H1 (cell line): Measurements from ENCODE around the gene MORN5. TPM values are rescaled to one million over a fixed set of nuclear protein-coding genes. Genes with fewer than 3 reads are reported as not detected.

Source experiments
- ASH2L ChIP-seq: fragments of 200-600, 300-600 bp; sonication (generic); IDR thresholded peaks from one replicate; pipeline ENCODE4 v1.7.1; 2017; ENCODE audit warnings: low read length
- BRCA1 ChIP-seq: IDR thresholded peaks from 2 replicates; pipeline ENCODE4 v1.6.1; 2012; ENCODE audit warnings: low read depth, low read length, improper control_type of control experiment
- CBX5 ChIP-seq: fragments of 300-800, 300-1000 bp; sonication (generic); IDR thresholded peaks from 2 replicates; pipeline ENCODE4 v1.7.1; 2016; ENCODE audit warnings: antibody characterized with exemption, low read length, low read depth
- EGR1 ChIP-seq: IDR thresholded peaks from 2 replicates; pipeline ENCODE4 v1.6.1; 2011; ENCODE audit warnings: low read depth, low read length, borderline replicate concordance
- EP300 ChIP-seq, 2 experiments: IDR thresholded peaks; 1 replicate in 1 of 2; 2 replicates in 1 of 2; pipeline ENCODE4 v1.6.1; 2011 to 2012; ENCODE audit warnings: low read depth in 2 of 2, low read length in 2 of 2, mild to moderate bottlenecking in 2 of 2, borderline replicate concordance in 1 of 2, inconsistent platforms in 1 of 2, moderate library complexity in 1 of 2
- FOSL1 ChIP-seq: IDR thresholded peaks from 2 replicates; pipeline ENCODE4 v1.6.1; 2011; ENCODE audit warnings: mild to moderate bottlenecking, low read depth, low read length, moderate library complexity; ENCODE audit not compliant: insufficient read depth
- GTF2F1 ChIP-seq: IDR thresholded peaks from 2 replicates; pipeline ENCODE4 v1.6.1; 2012; ENCODE audit warnings: low read depth, low read length, improper control_type of control experiment, borderline replicate concordance
- HDAC2 ChIP-seq, 2 experiments: fragments of 300-600 bp in 1 of 2; sonication (generic) in 1 of 2; IDR thresholded peaks; 2 replicates each; pipeline ENCODE4 v1.6.1; 2011 to 2012; ENCODE audit warnings: low read depth in 2 of 2, low read length in 2 of 2, mild to moderate bottlenecking in 2 of 2, moderate library complexity in 2 of 2, borderline replicate concordance in 1 of 2, inconsistent platforms in 1 of 2
- JUND ChIP-seq: IDR thresholded peaks from 2 replicates; pipeline ENCODE4 v1.6.1; 2011; ENCODE audit warnings: mild to moderate bottlenecking, improper control_type of control experiment, low read length
- MAFK ChIP-seq: IDR thresholded peaks from 2 replicates; pipeline ENCODE4 v1.6.1; 2012; ENCODE audit warnings: low read depth, mild to moderate bottlenecking, improper control_type of control experiment, low read length
- NANOG ChIP-seq: IDR thresholded peaks from 2 replicates; pipeline ENCODE4 v1.6.1; 2011; ENCODE audit warnings: low read length, low read depth, mild to moderate bottlenecking, inconsistent platforms; ENCODE audit not compliant: insufficient read depth, poor library complexity, severe bottlenecking
- RFX5 ChIP-seq: IDR thresholded peaks from 2 replicates; pipeline ENCODE4 v1.6.1; 2011; ENCODE audit warnings: low read depth, low read length, improper control_type of control experiment, borderline replicate concordance
- SAP30 ChIP-seq: fragments of 300-600 bp; sonication (generic); IDR thresholded peaks from 2 replicates; pipeline ENCODE4 v1.7.1; 2012; ENCODE audit warnings: low read length, moderate library complexity, mild to moderate bottlenecking, inconsistent platforms; ENCODE audit not compliant: insufficient read depth, insufficient replicate concordance
- SIN3A ChIP-seq, 2 experiments: IDR thresholded peaks in 1 of 2; conservative IDR thresholded peaks in 1 of 2; 2 replicates each; pipeline ENCODE4 v1.6.1; 2011 to 2012; ENCODE audit warnings: low read length in 2 of 2, improper control_type of control experiment in 1 of 2, low read depth in 1 of 2, mild to moderate bottlenecking in 1 of 2
- SIRT6 ChIP-seq: IDR thresholded peaks from one replicate; pipeline ENCODE4 v1.7.1; 2012; ENCODE audit warnings: low read length, inconsistent platforms
- SP1 ChIP-seq: IDR thresholded peaks from 2 replicates; pipeline ENCODE4 v1.6.1; 2011; ENCODE audit warnings: low read depth, low read length
- SRF ChIP-seq: IDR thresholded peaks from 2 replicates; pipeline ENCODE4 v1.6.1; 2011; ENCODE audit warnings: mild to moderate bottlenecking, low read depth, low read length, moderate library complexity
- SUZ12 ChIP-seq: fragments of 200-600 bp; sonication (generic); IDR thresholded peaks from 2 replicates; pipeline ENCODE4 v1.6.1; 2012; ENCODE audit warnings: mild to moderate bottlenecking, inconsistent platforms, low read length, moderate library complexity, mixed read lengths
- TAF7 ChIP-seq: optimal IDR thresholded peaks from 2 replicates; pipeline ENCODE3; 2011; ENCODE audit warnings: low read depth, mild to moderate bottlenecking, inconsistent platforms, low read length, moderate library complexity, borderline replicate concordance
- TBP ChIP-seq: IDR thresholded peaks from 2 replicates; pipeline ENCODE4 v1.6.1; 2011; ENCODE audit warnings: low read depth, low read length, improper control_type of control experiment
- USF2 ChIP-seq: IDR thresholded peaks from 2 replicates; pipeline ENCODE4 v1.6.1; 2011; ENCODE audit warnings: low read length, improper control_type of control experiment
- polyA plus RNA-seq, 7 experiments: library from polyadenylated mRNA; depleted of rRNA in 3 of 7; stranded (reverse) in 5 of 7; unstranded in 2 of 7; fragments of >200 nt in 5 of 7; fragments of 200-250 nt in 2 of 7; gene quantifications; 1 replicate in 5 of 7; 2 replicates in 1 of 7; 4 replicates in 1 of 7; pipeline versions ENCODE4 v1.2.1 to v1.2.3, GENCODE V29; 2011 to 2013; ENCODE audit warnings: missing spikeins in 2 of 7, mixed read lengths in 2 of 7
- total RNA-seq: library from RNA; stranded (reverse); fragmentation: NEBNext Ultra II Directional; extraction: Animal tissue kit (Norgen Biotek cat#: 25700); gene quantifications from 2 replicates; pipeline ENCODE4 v1.2.1, GENCODE V29; 2021
- TF ChIP-seq, protein P1 (sequence below): IDR thresholded peaks from 2 replicates; pipeline ENCODE4 v1.6.1; 2011; ENCODE audit warnings: low read depth, mild to moderate bottlenecking, low read length; ENCODE audit not compliant: insufficient read depth

The MORN5 gene
- total and polyA plus RNA-seq, 2 of the 8 experiments (the other 6 are each of a cell fraction or from before 2014, with no cell fraction given): not detected

DNA sequence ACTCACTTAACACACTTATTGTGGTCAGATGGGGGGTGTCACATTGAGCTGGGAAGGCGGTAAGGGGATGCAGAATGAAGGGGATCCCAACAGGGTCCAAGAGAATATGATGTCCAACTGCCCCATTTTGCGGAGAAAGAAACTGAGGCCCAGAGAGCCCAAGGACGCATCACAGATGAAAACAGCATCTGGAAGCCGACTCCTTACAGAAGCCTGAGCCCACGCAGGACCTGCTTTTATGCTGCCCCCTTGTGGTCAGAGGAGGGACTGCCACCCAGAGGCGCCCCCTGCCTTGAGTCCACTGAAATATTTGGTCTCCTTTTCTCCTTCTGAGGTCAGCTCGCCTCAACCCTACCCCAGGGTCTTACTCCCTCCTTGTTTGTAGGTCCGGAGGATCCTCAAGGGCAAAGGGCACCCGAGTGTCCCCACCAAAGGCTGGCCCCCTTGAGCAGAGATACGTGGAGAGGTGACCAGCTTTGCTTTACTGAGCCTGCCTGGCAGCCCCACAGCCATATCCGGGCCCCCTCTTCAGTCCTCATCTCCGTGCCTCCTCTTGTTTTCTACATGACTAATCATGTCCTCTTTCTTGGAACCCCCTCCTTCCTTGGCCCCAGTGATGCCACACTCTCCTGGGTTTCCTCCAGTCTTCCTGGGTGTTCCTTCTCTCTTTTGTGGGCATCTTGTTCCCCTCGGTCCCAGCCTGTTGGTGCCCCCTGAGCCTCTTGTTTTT lies 36.6 kb upstream of the MORN5 start (continued):
- TF ChIP-seq SIN3A (conservative IDR thresholded peaks at IDR 0.05 in 1 of 2, IDR thresholded peaks at IDR 0.05 in 1 of 2; ENCODE audit: low read depth in 1 of 2, low read length in 2 of 2) (0 out of 4 replicates have a peak, but pooled peaks of 1 of the 2 experiments have one; percentile 29), MAFK (no peak), NANOG (no peak), RFX5 (no peak), TBP (no peak), SRF (no peak), JUND (no peak; the same call in 1 of the 2 replicates), GTF2F1 (no peak), TAF7 (no peak), EGR1 (no peak), ASH2L (no peak), BRCA1 (no peak), SUZ12 (no peak), HDAC2 (IDR thresholded peaks at IDR 0.05; ENCODE audit: borderline replicate concordance in 1 of 2, low read depth in 2 of 2, low read length in 2 of 2) (peak; percentile 86 to 89; a peak in 3 of 4 replicates), FOSL1 (no peak), SIRT6 (no peak), SAP30 (no peak), SP1 (no peak), CBX5 (no peak), USF2 (no peak), EP300 (IDR thresholded peaks at IDR 0.05; ENCODE audit: borderline replicate concordance in 1 of 2, low read depth in 2 of 2, low read length in 2 of 2) (no peak)
- TF ChIP-seq, protein P1, sequence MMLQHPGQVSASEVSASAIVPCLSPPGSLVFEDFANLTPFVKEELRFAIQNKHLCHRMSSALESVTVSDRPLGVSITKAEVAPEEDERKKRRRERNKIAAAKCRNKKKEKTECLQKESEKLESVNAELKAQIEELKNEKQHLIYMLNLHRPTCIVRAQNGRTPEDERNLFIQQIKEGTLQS: peak; percentile 54; the same call in 1 of the 2 replicates
